ENCODE data around the gene KLK1. TPM values are rescaled to one million over a fixed set of nuclear protein-coding genes. Genes with fewer than 3 reads are reported as not detected.

KLK1 gene
- total RNA-seq, 1 experiment from 2014 or later: not detected

DNA sequence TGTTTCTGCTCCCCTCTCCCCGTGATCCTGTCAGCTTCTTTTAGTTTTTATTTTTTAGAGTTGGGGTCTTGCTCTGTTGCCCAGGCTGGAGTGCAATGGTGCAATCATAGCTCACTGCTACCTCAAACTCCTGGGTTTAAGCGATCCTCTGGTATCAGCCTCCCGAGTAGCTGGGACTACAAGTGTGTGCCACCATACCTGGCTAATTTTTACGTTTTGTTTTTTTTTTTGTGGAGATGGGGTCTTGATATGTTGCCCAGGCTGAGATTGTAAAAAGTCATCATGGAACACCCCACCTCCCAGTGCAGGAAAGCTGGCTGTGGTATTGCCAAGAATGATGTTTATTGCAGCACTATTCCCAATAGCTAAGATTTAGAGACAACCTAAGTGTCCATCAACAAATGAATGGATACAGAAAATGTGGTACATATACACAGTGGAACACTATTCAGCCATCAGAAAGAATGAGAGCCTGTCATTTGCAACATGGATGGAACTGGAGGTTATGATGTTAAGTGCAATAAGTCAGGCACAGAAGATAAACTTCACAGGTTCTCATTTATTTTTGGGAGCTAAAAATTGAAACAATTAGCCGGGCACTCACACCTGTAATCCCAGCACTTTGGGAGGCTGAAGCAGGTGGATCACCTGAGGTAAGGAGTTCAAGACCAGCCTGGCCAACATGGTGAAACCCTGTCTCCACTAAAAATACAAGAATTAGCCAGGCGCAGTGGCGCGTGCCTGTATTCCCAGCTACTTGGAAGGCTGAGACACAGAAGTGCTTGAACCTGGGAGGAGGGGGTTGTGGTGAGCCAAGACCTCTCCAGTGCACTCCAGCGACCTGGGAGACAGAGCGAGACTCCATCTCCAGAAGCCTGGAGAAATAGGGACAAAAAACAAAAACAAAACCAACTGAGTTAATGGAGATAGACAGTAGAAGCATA is 16.4 kb upstream of the KLK1 start:
- no peaks in the 10 kb centered on the region for H3K36me3 ChIP-seq
- H3K27me3 ChIP-seq: peaks cover 40% of the 10 kb centered on the region
- no peak for DNase-seq
- no peak overlapping the region for H3K4me3 ChIP-seq
- H3K9me3 ChIP-seq: no peaks in the 10 kb centered on the region; the same call in 1 of the 2 replicates

DNA sequence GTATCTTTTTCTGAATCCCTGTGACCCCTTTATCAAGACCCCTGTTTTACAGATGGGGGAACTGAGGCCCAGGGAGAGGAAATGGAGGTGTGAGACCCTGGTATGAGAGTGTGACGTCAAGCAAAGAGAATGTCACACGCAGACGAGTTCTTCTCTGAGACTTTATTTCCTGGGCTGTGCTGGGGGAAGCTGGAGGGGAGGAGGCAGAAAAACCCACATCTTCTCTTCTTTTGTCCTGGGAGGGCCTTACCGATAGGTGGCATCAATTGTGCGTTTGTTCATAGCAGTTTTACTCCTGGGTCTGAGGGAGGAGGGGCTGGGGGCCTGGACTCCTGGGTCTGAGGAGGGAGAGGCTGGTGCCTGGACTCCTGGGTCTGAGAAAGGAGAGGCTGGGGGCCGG is 14.7 kb upstream of the KLK1 start:
- Histone ChIP-seq H3K27me3 (peaks cover 36% of the 10 kb centered on the region), H3K9me3 (no peaks in the 10 kb centered on the region; the same call in 1 of the 2 replicates), H3K4me3 (no peak overlapping the region), H3K36me3 (no peaks in the 10 kb centered on the region)
- no peak for DNase-seq

DNA sequence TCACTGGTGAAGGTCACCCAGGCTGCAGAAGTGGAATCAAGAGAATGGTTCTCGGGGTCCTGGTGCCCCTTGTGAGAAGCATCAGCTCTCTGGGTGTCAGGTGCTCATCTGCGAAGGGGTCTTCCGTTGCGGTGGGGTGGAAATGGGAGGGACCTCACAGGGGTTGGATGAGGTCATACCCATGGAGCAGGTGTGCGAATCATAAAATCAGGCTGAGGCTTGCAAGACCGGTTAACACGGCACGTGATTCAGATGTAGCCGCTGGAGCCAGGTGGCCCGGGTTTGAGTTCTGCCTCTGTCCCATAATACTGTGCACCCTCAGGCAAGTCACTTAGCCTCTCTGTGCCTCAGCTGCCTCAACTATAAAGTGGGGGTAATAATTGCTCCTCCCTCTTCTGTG is 13.7 kb upstream of the KLK1 start:
- Histone ChIP-seq H3K27me3 (peaks cover 28% of the 10 kb centered on the region), H3K9me3 (no peaks in the 10 kb centered on the region), H3K4me3 (no peak overlapping the region), H3K36me3 (no peaks in the 10 kb centered on the region)
- no peak for DNase-seq

DNA sequence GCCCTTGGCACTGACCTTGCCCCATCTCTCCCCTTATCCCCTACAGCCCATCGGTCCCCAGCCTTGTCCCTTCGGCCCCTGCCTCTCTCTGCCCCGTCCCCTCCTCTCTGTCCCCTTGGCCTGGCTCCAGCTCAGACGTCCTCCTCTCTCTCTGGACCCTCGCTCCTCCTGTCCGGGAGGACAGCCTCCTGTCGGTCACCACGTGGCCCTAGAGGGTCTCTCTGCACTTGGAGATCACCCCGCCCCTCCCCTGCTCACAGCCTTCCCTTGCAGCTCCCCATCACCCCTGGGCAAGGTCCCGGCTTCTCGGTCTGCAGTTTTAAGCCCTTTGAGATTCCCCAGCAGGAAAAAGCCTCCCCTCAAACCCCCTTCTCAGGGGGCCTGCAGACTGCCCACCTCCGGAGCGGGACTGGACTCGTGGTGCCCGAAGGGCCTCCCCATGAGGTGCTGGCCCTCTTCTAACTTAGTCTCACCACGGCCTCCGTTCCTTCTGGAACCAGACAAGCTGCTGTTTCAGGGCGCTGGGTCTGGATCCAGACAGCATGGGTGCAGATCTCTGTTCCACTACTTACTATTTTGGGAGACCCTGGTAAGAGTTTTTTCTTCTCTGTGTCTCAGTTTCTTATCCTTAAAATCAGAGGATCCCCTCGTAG is 13.1 kb upstream of the KLK1 start:
- Histone ChIP-seq H3K27me3 (peaks cover 22% of the 10 kb centered on the region), H3K4me3 (no peak overlapping the region), H3K36me3 (no peaks in the 10 kb centered on the region)

DNA sequence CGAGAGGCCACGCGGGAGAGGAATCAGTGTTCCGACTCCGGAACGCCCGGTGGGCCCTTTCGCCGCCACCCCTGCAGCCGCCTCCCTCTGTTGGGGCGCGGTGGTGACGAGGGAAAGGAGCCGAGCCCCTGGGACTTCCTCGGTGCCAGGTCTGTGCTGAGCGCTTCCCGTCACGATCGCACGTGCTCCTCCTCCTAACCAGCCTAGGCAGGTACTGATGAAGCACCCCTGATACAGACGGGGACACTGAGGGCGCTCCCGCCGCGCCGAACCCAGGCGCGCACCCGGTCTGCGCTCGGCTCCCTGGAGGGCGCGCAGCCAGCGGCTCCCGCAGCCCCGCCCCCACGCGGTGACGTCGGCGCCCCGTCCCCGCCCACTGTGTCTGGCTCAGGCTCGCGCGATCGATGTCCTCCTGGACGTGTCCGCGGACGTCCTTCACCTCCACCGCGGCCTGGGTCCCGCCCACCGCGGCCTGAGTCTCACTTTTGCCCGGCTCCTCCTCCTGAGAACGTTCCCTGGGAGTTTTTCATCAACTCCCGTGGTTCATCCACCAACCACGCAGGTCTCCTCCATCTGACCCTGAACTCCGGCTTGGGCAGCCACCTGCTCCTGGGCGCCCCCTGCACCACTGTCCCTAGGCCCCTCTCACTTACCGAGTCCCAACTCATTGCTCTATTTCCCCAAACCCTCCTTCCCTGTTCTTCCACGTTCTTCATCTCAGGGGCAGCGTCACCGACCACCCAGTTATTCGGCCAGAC is 12.4 kb upstream of the KLK1 start:
- H3K36me3 ChIP-seq: no peaks in the 10 kb centered on the region
- H3K4me3 ChIP-seq: peak overlapping the region; percentile 34
- no peaks in the 10 kb centered on the region for H3K9me3 ChIP-seq
- H3K27me3 ChIP-seq: peaks cover 18% of the 10 kb centered on the region
- DNase-seq: peak; percentile 46

More for the DNA sequence above, 13.1 kb upstream of the KLK1 start:
- DNase-seq: no peak
- no peaks in the 10 kb centered on the region for H3K9me3 ChIP-seq

DNA sequence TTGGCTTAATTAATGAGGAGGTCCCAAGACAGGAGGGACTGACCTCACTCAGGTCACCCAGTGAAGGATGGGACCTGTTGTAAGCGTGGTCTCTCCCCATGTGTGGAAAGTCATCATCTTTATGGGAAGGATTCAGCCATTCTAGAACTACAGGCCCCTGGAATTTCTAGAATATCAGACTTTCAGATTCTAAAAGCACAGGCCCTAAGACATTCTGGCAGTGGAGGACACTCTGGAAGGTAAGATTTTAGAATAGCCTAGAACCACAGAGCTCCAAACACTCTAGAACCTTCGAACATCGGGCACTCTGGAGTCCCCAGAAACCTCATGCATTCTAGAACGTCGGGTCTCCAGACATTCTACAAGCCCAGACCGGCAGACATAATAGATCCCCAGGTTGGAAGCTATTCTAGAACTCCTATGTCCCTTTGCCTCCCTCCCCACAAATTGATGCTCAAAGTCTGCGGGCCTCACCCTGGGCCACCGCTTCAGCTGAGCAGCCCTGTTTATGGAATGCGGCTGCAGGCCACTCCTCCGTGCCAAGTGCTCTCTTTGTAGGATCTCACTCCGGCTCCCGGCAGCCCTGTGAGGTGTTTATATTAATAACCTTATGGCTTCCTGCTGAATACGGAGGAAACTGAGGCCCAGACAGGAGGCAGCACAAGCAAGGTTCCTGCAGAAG is 11.7 kb upstream of the KLK1 start:
- Histone ChIP-seq H3K36me3 (no peaks in the 10 kb centered on the region), H3K9me3 (no peaks in the 10 kb centered on the region), H3K4me3 (peak overlapping the region; percentile 34), H3K27me3 (peaks cover 17% of the 10 kb centered on the region)
- no peak for DNase-seq

DNA sequence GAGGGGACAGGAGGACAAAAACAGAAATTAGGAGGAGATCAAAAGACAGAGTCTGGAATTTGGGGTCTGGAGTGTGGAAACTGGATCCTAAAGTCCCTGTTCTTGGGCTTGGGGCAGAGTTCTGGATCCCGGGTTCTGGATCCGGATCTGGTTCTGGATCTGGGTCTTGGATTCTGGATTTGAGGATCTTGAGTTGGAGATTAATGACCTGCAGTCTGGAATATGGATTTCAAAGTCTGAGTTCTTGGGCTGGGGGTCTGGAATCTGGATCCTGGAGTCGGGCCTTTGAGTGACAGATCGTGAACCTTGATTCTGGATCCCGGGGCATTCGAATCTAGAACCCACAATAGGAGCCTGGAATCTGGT is 10.2 kb upstream of the KLK1 start:
- H3K9me3 ChIP-seq: no peaks in the 10 kb centered on the region
- no peak for DNase-seq
- no peak overlapping the region for H3K4me3 ChIP-seq
- peaks cover 15% of the 10 kb centered on the region for H3K27me3 ChIP-seq
- H3K36me3 ChIP-seq: no peaks in the 10 kb centered on the region

DNA sequence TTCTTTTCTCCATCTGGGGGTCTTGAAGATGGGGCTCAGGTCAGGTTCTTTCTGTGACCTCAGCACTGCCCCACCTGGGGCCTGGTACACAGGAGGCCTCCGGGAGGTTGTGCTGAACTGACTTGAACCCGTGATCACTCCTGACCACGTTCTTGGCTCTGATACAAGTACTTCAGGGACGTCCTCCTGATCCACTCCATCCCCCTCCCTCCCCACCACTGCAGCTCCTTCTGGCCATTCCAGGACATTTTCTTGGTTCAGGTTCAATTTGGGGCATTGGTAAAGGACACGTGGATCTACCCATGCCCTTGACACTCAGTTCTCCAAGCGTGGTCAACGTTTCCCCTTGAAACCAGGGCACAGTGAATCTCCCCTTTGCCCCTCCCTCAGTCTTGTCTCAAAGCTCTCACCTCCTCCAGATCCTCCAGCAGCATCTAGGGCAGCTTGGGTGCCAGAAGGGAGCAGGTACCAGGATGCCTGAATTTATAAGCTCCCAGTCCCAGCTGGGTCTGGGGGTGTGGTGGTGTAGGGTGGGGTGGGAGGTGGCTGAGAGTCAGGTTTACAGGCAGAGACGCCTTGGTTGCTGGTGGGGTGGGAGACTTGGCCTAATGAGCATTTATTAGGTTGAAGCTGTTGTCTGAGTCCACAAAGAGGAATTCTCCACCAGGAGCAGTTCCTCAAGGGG is 9.7 kb upstream of the KLK1 start, which contains the start of gene KLK15:
KLK15 (minus strand) TSS at position 458 of the 685 bp plus-strand sequence. CDS start 2,082 bp downstream, outside the sequence.
- no peak for DNase-seq
- Histone ChIP-seq H3K36me3 (no peaks in the 10 kb centered on the region), H3K27me3 (peaks cover 15% of the 10 kb centered on the region), H3K9me3 (no peaks in the 10 kb centered on the region), H3K4me3 (no peak within 1 kb of the TSS)

DNA sequence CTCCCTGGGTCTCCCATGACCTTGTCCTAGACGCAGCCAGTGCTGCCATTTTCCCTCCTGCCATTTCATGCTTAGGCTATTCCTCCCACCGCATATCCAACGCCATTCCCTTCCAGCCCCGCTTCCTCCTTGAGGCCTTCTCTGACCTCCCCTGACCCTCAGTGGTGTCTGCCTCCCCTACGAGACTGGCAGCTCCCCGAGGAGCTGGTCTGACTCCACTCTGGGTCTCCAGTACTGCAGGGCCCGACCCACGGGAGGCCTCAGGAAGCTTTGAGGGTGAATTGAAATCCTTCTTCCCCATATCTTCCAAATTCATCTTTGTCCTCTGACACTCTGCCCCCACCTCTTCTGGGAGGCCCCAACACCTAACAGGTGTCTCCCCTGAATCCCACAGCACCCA is 9.1 kb upstream of the KLK1 start:
- no peak for DNase-seq
- no peaks in the 10 kb centered on the region for H3K36me3 ChIP-seq
- peaks cover 21% of the 10 kb centered on the region for H3K27me3 ChIP-seq

DNA sequence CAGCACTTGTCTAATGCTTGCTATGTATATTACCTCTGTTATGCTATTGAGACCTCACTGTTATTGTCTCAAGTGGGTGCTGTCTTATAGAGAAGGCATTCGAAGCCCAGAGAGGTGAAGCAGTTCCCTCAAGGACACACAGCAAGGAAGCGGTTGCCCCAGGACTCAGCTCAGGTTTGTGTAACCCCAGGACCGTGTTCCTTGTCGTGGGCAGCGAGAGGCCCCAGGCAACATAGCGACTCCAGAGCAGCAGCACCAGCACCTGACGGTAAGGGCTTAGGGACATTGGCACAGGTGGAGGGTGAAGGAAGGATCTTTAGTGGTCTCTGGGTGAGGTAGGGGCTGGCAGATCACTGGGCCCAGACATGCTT is 7.4 kb upstream of the KLK1 start:
- H3K4me3 ChIP-seq: no peak overlapping the region
- H3K36me3 ChIP-seq: no peaks in the 10 kb centered on the region
- peaks cover 21% of the 10 kb centered on the region for H3K27me3 ChIP-seq
- no peak for DNase-seq
- H3K9me3 ChIP-seq: no peaks in the 10 kb centered on the region

More for the DNA sequence above, 9.1 kb upstream of the KLK1 start:
- Histone ChIP-seq H3K4me3 (no peak overlapping the region), H3K9me3 (no peaks in the 10 kb centered on the region)

DNA sequence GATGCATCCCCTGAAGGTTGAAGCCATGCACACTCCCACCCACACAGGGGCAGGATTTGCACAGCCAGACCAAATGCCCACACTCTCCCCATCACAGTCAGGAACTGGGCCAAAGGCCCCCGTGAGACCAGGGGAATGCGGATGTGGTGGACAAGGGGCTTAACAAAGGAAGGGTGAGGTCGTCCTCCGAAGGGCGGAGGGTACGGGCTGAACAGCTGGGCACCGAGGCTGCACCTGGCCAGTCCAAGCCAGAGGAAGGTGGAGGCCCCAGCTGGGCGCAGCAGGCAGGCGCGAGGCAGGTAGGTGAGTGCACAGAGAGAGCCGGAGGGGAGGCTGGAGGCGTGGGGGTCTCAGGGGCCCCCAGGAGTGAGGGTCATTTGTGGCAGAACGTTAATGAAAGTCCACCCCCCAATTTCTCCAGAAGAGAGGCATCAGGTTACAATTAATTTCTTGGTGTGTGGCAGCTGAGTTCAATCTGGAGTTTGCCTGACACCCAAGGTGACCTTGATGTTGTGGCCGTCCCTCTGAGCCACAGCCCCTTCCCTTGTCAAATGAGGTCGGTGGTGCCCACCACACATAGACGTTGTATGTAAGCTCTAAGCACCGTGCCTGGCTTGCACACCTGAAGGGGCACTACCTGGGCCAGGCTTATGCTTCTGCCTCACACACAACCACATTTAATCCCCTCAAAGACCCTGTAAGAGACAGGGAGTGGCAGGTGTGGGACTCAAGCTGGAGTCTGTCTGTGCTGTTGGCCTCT is 6.9 kb upstream of the KLK1 start:
- Histone ChIP-seq H3K9me3 (no peaks in the 10 kb centered on the region), H3K27me3 (peaks cover 21% of the 10 kb centered on the region), H3K36me3 (no peaks in the 10 kb centered on the region), H3K4me3 (no peak overlapping the region)
- DNase-seq: no peak

DNA sequence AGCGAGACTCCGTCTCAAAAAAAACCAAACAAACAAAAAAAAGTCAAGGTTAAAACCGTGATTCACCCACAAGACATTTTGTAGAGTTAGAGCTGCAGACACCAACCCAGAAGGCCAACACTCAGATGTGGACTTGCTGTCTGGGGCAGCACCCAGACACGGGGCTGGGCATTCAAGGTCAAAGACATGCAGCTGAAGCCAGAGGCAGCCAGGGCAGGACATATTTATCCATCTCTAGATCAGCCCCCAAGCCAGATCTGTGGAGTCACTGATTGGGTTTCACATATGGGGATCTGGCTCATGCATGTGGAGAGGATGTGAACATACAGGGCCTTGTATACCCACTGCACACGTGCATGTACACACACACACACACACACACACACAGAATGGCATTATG is 6.2 kb upstream of the KLK1 start:
- H3K36me3 ChIP-seq: no peaks in the 10 kb centered on the region
- H3K4me3 ChIP-seq: no peak overlapping the region
- DNase-seq: no peak
- peaks cover 23% of the 10 kb centered on the region for H3K27me3 ChIP-seq
- H3K9me3 ChIP-seq: no peaks in the 10 kb centered on the region

DNA sequence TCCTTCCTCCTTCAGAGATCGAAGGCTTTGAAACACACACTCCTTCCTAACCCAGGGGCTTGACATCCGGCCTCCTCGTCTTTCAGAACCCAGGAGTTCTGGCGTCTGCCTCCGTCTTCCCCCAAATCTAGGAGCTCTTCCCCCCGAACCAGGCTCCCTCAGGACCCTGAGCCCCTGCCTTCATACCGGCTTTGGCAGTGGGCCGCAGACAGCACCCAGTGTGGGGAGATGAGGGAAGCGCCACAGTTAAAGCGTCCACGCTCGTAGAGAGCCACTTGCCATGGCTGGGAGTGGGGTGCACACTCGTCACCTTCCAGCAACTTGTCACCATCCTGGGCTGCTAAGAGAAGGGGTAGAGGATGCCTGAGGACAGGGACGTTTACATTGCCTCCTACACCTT is 3.9 kb upstream of the KLK1 start:
- no peak overlapping the region for H3K4me3 ChIP-seq

DNA sequence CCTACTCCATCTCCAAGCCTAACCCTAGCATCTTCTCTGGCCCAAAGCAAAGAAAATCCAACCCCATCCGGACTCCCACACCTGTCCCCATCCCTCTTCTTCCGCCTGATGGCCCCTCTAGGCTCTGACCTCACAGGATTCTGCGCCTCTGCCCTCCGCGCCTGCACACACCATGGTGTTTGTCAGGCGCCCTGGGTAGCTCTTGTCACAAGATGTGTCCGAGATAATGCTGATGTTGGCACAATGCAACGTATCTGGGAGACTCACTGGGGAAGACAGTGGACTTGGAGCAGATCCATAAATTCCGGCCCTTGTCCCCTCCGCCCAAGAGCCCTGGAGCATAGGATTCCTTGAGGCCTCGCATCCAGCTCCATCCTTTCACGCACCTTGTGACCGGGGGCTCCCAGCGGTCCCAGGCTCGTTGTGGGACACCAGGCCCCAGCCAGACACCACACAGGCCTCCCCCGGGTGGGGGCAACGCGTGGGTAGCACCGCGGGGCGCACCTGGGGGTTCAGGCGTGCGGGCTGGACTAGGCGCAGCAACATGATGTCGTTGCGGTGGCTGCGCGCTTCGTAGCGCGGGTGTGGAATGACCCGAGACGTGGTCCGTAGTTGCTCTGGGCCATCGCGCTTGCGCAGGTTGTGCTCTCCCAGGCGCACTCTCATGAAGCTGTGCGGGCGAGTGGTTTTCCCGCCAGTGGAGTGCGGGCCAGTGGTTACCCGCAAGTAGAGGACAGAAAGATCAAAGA is 3.1 kb upstream of the KLK1 start:
- Histone ChIP-seq H3K9me3 (no peaks in the 10 kb centered on the region), H3K36me3 (no peaks in the 10 kb centered on the region), H3K27me3 (peaks cover 38% of the 10 kb centered on the region), H3K4me3 (no peak overlapping the region)
- DNase-seq: no peak

More for the DNA sequence above, 3.9 kb upstream of the KLK1 start:
- peaks cover 32% of the 10 kb centered on the region for H3K27me3 ChIP-seq
- DNase-seq: no peak
- H3K36me3 ChIP-seq: no peaks in the 10 kb centered on the region
- no peaks in the 10 kb centered on the region for H3K9me3 ChIP-seq

DNA sequence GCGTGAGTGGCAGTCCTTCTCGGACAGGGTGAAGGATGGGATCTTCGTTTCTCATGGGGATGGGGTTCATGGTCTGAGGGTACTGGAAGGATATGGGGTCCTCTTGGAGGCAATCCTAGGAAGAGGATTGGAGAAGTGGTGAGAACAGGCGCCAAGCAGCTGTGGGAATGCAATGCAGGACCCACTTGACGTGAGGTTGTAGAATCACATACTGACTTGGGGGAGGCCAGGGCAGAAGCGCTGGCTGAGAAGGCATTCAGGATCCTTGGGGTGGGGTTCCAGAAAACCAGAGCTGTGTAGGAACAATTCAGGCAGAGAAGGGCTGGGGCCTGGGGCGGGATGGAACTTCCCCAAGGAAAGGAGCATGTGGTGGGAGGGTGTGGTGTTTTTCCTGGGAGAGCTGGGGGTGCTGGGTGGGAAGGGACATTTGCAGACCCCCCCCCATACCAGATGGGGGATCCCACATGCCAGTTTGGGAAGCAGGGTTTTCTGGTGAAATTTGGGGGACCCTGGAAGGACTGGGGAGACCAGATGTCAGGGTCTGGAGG is 852 bp downstream of the KLK1 start:
- H3K36me3 ChIP-seq: no peaks in the 10 kb centered on the region
- no peak for DNase-seq
- H3K27me3 ChIP-seq: peaks cover 68% of the 10 kb centered on the region
- no peaks in the 10 kb centered on the region for H3K9me3 ChIP-seq
- no peak overlapping the region for H3K4me3 ChIP-seq
